ENCODE data around the gene LRCH1.
"Not testable (repeated sequence)": the region's sequence is repeated elsewhere in the genome, so short reads cannot be mapped to it uniquely, and the experiment has no call there.

Gene LRCH1

DNA sequence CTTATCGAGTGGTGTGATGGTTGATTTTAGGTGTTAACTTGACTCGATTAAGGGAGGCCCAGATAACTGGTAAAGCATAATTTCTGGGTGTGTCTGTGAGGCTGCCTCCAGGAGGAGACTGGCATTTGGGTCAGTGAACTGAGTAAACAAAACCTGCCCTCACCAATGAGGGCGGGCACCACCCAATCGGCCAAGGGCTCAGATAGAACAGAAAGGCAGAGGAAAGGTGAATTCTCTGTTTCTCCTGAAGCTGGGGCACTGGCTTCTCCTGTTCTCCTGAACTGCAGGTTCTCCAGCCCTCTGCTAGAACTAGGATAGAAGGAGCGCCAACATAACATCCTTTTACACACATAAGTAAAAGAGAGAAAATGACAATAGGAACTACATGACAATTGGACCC is 208.9 kb downstream of the LRCH1 start:
- TF ChIP-seq, protein P1, sequence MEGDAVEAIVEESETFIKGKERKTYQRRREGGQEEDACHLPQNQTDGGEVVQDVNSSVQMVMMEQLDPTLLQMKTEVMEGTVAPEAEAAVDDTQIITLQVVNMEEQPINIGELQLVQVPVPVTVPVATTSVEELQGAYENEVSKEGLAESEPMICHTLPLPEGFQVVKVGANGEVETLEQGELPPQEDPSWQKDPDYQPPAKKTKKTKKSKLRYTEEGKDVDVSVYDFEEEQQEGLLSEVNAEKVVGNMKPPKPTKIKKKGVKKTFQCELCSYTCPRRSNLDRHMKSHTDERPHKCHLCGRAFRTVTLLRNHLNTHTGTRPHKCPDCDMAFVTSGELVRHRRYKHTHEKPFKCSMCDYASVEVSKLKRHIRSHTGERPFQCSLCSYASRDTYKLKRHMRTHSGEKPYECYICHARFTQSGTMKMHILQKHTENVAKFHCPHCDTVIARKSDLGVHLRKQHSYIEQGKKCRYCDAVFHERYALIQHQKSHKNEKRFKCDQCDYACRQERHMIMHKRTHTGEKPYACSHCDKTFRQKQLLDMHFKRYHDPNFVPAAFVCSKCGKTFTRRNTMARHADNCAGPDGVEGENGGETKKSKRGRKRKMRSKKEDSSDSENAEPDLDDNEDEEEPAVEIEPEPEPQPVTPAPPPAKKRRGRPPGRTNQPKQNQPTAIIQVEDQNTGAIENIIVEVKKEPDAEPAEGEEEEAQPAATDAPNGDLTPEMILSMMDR (IDR thresholded peaks at IDR 0.05; ENCODE audit: insufficient read depth, low read depth, low read length, missing control alignments), result no peak
- no peak for DNase-seq (ENCODE audit: low read depth)
- H3K4me3 ChIP-seq (ENCODE audit: low read depth, low read length), result no peak overlapping the region

DNA sequence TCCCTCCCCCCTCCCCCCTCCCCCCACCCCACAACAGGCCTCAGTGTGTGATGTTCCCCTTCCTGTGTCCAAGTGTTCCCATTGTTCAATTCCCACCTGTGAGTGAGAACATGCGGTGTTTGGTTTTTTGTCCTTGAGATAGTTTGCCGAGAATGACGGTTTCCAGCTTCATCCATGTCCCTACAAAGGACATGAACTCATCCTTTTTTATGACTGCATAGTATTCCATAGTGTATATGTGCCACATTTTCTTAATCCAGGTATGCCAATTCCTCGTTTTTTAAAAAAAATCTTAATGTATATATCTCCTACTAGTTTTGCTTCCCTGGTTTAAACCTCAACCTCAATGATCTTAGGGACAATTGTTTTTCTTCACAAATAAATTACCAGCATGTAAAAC is 217.0 kb downstream of the LRCH1 start:
- DNase-seq (ENCODE audit: low read depth); H3K4me3 ChIP-seq (ENCODE audit: low read depth, low read length): not testable (repeated sequence)

DNA sequence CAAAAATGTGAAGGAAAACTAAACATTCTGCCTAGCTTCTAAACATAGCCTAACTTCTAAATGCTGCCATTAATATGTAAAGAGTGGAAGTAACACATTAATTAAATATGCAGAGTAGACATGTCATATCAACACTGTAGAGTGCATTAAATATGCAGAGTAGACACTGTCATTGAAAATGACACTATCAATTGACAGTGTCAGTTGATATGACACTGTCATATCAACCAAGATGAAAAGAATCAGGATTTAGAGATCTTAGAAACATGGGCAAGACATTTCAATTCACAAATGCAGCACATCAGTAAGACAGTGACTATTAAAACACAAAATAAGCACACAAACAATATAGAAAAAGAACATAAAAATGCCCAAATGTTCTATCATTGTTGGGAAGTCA is 218.7 kb downstream of the LRCH1 start:
- TF ChIP-seq, protein P1 (IDR thresholded peaks at IDR 0.05; ENCODE audit: insufficient read depth, low read depth, low read length, missing control alignments), result no peak
- no peak for DNase-seq (ENCODE audit: low read depth)
- no peak overlapping the region for H3K4me3 ChIP-seq (ENCODE audit: low read depth, low read length)

DNA sequence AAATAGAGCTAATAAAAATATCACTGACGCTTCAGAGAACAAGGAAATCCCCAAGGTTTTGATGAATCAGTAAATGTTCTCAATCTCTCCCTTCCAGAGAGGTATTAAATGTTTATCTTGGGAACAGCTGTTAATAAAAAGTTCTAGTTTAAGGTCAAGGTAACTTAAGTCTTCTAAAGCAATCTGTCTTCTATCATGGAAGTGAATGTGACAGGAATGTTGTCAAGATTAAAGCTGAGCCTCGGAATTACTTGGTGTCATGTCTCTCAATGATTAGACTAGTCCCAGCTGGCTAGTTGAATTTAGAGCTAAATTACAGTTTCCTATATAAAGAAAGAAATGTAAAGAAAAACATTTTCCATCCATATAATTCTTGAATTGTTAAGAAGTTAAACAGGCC is 220.6 kb downstream of the LRCH1 start:
- TF ChIP-seq, protein P1 (IDR thresholded peaks at IDR 0.05; ENCODE audit: insufficient read depth, low read depth, low read length, missing control alignments), result no peak
- no peak for DNase-seq (ENCODE audit: low read depth)
- H3K4me3 ChIP-seq (ENCODE audit: low read depth, low read length), result no peak overlapping the region

DNA sequence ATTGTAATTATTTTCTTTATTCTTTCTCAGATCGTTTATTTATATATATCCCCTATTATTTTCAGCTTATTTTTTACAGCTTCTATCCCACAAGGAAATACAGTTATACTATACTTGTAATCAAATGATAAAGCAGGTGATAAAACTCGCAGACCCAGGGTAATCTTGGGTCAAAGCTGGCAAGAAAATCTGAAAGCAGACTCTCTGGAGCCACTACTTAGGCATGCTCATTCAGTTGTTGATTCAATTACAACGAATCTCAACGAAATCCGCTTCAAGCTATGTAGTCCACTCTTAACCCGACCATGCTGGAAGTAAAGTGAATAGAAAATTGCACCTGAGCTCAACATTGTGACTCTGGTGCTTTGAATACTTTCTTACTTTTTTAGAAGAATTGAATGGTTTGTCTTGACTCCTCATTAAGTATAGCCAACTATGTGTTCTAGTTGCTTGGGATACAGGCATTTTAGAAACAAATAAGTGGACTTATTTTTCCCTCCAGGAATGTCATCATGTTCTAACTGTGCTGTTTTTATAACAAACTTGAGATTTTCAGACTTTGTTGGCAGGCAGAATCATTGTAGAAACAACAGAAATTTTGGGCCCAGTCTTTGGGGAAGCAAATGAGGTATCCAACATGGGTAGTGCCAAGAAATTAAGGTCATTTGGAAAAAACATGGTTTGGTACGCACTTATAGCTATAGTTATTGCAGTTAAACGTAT is 222.6 kb downstream of the LRCH1 start:
- DNase-seq (ENCODE audit: low read depth), result no peak
- TF ChIP-seq, protein P1 (IDR thresholded peaks at IDR 0.05; ENCODE audit: insufficient read depth, low read depth, low read length, missing control alignments), result no peak

DNA sequence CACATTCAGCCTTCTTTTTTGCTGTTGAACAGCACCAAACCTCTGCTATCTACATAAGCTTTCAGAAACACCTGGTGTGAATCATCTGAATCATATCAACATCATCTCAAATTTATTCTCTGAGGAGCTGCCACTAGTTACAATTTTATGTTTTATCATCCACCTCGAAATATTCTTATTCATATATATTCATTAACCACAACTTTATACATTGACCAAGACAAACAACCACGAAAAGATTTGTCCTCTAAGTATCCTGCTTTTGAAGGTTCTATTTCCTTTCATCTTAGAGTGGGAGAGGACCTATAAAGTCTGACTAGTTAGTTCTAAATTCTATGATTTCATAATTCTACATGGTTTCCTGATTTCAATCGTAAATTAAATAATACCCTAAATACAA is 225.1 kb downstream of the LRCH1 start:
- TF ChIP-seq, protein P1 (IDR thresholded peaks at IDR 0.05; ENCODE audit: insufficient read depth, low read depth, low read length, missing control alignments), result no peak

More for the DNA sequence above, 222.6 kb downstream of the LRCH1 start:
- no peak overlapping the region for H3K4me3 ChIP-seq (ENCODE audit: low read depth, low read length)

DNA sequence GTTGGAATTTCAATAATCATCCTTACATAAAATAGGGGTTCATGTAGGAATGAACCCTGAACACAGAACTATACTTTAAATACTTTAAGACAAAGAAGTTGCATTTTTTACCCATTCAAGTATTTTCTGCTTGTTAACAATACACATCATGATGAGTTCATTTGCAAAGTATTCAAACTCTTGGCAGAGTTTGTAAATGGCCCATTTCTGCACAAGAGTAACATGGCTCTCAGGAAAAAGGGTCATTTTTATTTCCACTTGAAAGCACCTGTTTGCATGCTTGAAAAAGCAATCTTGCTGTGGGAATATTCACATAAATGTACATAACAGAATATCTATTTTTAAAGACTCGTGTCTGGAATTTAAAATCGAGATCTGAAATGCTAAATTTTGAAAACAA is 225.9 kb downstream of the LRCH1 start:
- no peak overlapping the region for H3K4me3 ChIP-seq (ENCODE audit: low read depth, low read length)
- DNase-seq (ENCODE audit: low read depth), result no peak
- TF ChIP-seq, protein P1 (IDR thresholded peaks at IDR 0.05; ENCODE audit: insufficient read depth, low read depth, low read length, missing control alignments), result no peak

More for the DNA sequence above, 225.1 kb downstream of the LRCH1 start:
- no peak overlapping the region for H3K4me3 ChIP-seq (ENCODE audit: low read depth, low read length)
- no peak for DNase-seq (ENCODE audit: low read depth)
